K562 (cell line): ENCODE results near the gene TMTC2. TPM values are rescaled to one million over a fixed set of nuclear protein-coding genes. Genes with fewer than 3 reads are reported as not detected.

ENCODE experiments used
- ATAC-seq: fragments of 200-7000 bp; cut with Tn5 transposase; 3 replicates; pipeline ENCODE4 v1.9.1; 2020; ENCODE audit warnings: moderate library complexity
- BruUV-seq: library from RNA; stranded (reverse); fragments of 400-500 nt; replicated peaks from 2 replicates; lab custom pipeline; 2021; lab: Mats Ljungman, UMichigan
- CTCF ChIA-PET: fragments of 300-600 bp; formaldehyde crosslinking; extraction: SDS; loops from one replicate; lab custom pipeline; 2021; ENCODE audit warnings: low intra/inter-chr PET ratio; lab: Yijun Ruan, JAX
- POLR2A ChIA-PET: fragments of 300-600, 350-650 bp; sonication (Branson Sonifier 250); formaldehyde crosslinking; extraction: SDS; loops from one replicate; lab custom pipeline; 2021; ENCODE audit warnings: antibody characterized with exemption, inconsistent platforms; lab: Yijun Ruan, JAX
- DNase-seq, 4 experiments: peaks; one replicate each; pipeline versions ENCODE4 v3.0.0 to v3.0.0-alpha.2; 2011 to 2018; ENCODE audit warnings: low spot score in 3 of 4, mixed read lengths in 3 of 4; ENCODE audit errors: extremely low read depth in 1 of 4
- FAIRE-seq: peaks from 2 replicates; lab custom pipeline; 2011; peaks lifted over from hg19 to GRCh38; lab: Jason Lieb, UNC
- H2AFZ ChIP-seq: 2 replicates; pipeline ENCODE4 v1.6.0; 2011; ENCODE audit warnings: low read depth, low read length, control low read depth, inconsistent platforms
- H3K27ac ChIP-seq: fragments of 200-600 bp; 3 replicates; pipeline ENCODE4 v1.8.0; 2011; ENCODE audit warnings: low read depth, mild to moderate bottlenecking, control low read depth, inconsistent platforms, low read length, moderate library complexity, mixed read lengths; ENCODE audit errors: extremely low read depth
- H3K27me3 ChIP-seq, 2 experiments: fragments of 300-600 bp in 1 of 2; 2 replicates in 1 of 2; 3 replicates in 1 of 2; pipeline versions ENCODE4 v1.6.0 to v1.8.0; 2011; ENCODE audit warnings: inconsistent platforms in 2 of 2, low read length in 2 of 2, mild to moderate bottlenecking in 1 of 2, mixed read lengths in 1 of 2, moderate library complexity in 1 of 2; ENCODE audit not compliant: control insufficient read depth in 2 of 2, insufficient read depth in 2 of 2
- H3K36me3 ChIP-seq: fragments of 300-600 bp; 3 replicates; pipeline ENCODE4 v1.8.0; 2011; ENCODE audit warnings: mild to moderate bottlenecking, low read length, inconsistent platforms; ENCODE audit not compliant: control insufficient read depth, insufficient read depth
- H3K4me1 ChIP-seq, 2 experiments: fragments of 200-600 bp in 1 of 2; replicated peaks in 1 of 2; 2 replicates in 1 of 2; 3 replicates in 1 of 2; pipeline versions ENCODE4 v1.5.1 to v1.8.0; 2011; ENCODE audit warnings: inconsistent platforms in 2 of 2, low read length in 2 of 2, mild to moderate bottlenecking in 1 of 2, mixed read lengths in 1 of 2, moderate library complexity in 1 of 2; ENCODE audit not compliant: control insufficient read depth in 2 of 2, insufficient read depth in 2 of 2
- H3K4me2 ChIP-seq: 2 replicates; pipeline ENCODE4 v1.6.1; 2011; ENCODE audit warnings: low read length, control low read depth, inconsistent platforms, mixed read lengths; ENCODE audit not compliant: insufficient read depth
- H3K4me3 ChIP-seq: fragments of 200-600 bp; sonication (generic), shearing (Covaris generic); 2 replicates; pipeline ENCODE4 v1.5.1; 2016; ENCODE audit warnings: control low read depth, inconsistent platforms
- H3K79me2 ChIP-seq: fragments of 200-600 bp; 3 replicates; pipeline ENCODE4 v1.8.0; 2011; ENCODE audit warnings: low read length, inconsistent platforms; ENCODE audit not compliant: control insufficient read depth, insufficient read depth
- H3K9ac ChIP-seq, 2 experiments: 2 replicates each; pipeline versions ENCODE4 v1.6.0 to v1.6.1; 2011; ENCODE audit warnings: low read depth in 2 of 2, low read length in 2 of 2, control low read depth in 1 of 2, inconsistent platforms in 1 of 2, mild to moderate bottlenecking in 1 of 2, mixed read lengths in 1 of 2; ENCODE audit not compliant: insufficient read depth in 1 of 2
- H3K9me1 ChIP-seq: one replicate; pipeline ENCODE4 v1.6.0; 2011; ENCODE audit warnings: inconsistent platforms, mild to moderate bottlenecking, low read length, moderate library complexity; ENCODE audit not compliant: control insufficient read depth, insufficient read depth
- H3K9me3 ChIP-seq: replicated peaks from 2 replicates; pipeline ENCODE4 v1.5.1; 2011; ENCODE audit warnings: low read depth, low read length, inconsistent platforms; ENCODE audit not compliant: control insufficient read depth, insufficient read depth
- H4K20me1 ChIP-seq: replicated peaks from 2 replicates; pipeline ENCODE4 v1.6.1; 2011; ENCODE audit warnings: low read length, inconsistent platforms, mixed read lengths; ENCODE audit not compliant: control insufficient read depth, insufficient read depth
- ARHGAP35 ChIP-seq: fragments of 450-650 bp; IDR thresholded peaks from 2 replicates; pipeline ENCODE4 v1.6.1; 2018; ENCODE audit not compliant: partially characterized antibody
- GTF2F1 ChIP-seq: IDR thresholded peaks from 2 replicates; pipeline ENCODE4 v1.6.1; 2011; ENCODE audit warnings: low read depth, low read length, improper control_type of control experiment
- NR2F6 ChIP-seq: fragments of 450-650 bp; formaldehyde crosslinking; IDR thresholded peaks from 2 replicates; pipeline ENCODE4 v1.4.0; 2020; ENCODE audit warnings: mild to moderate bottlenecking
- SMAD3 ChIP-seq: fragments of 450-650 bp; formaldehyde crosslinking; conservative IDR thresholded peaks from 2 replicates; pipeline ENCODE4 v1.4.0; 2020; ENCODE audit warnings: mild to moderate bottlenecking
- TEAD1 ChIP-seq, 2 experiments: fragments of 450-650 bp in 1 of 2; sonication (generic) in 1 of 2; formaldehyde crosslinking; IDR thresholded peaks; 2 replicates each; pipeline versions ENCODE4 v1.4.0 to v1.8.0; 2020 to 2022; ENCODE audit warnings: mild to moderate bottlenecking in 2 of 2, missing genetic modification reagents in 1 of 2
- UBTF ChIP-seq, 2 experiments: IDR thresholded peaks; 2 replicates each; pipeline ENCODE4 v1.6.1; 2012; ENCODE audit warnings: improper control_type of control experiment in 2 of 2, low read depth in 2 of 2, low read length in 2 of 2, borderline replicate concordance in 1 of 2
- YY1 ChIP-seq, 3 experiments: IDR thresholded peaks; 2 replicates each; pipeline ENCODE4 v1.6.1; 2011; ENCODE audit warnings: low read length in 2 of 3, mild to moderate bottlenecking in 2 of 3, moderate library complexity in 2 of 3, borderline replicate concordance in 1 of 3, control low read depth in 1 of 3, low read depth in 1 of 3; ENCODE audit not compliant: insufficient read depth in 3 of 3, insufficient replicate concordance in 2 of 3, control insufficient read depth in 1 of 3, insufficient read length in 1 of 3; ENCODE audit errors: extremely low read depth in 1 of 3
- ZNF830 ChIP-seq: fragments of 250-450 bp; sonication (Bioruptor Pico); IDR thresholded peaks from 2 replicates; pipeline ENCODE4 v1.5.0; 2021; ENCODE audit warnings: mild to moderate bottlenecking
- WGBS: fragments of 100-300 bp; shearing (Covaris generic); methylation state at CpG from one replicate; pipeline ENCODE4 v1.1.6; 2016; ENCODE audit warnings: low coverage, mixed read lengths; ENCODE audit not compliant: insufficient coverage; ENCODE audit errors: missing lambda C conversion rate; 5-methylcytosine and 5-hydroxymethylcytosine counted together
- in situ Hi-C: fragments of 300-500 bp; cut with MboI; formaldehyde crosslinking; loops from 4 replicates; pipeline ENCODE4 v1.15.0; 2018; ENCODE audit warnings: inconsistent platforms, mixed read lengths
- intact Hi-C: fragments of 100-400 bp; cut with micrococcal nuclease; formaldehyde crosslinking; loops from 2 replicates; pipeline ENCODE4 v1.14.2; 2022
- polyA plus RNA-seq, 8 experiments: library from polyadenylated mRNA; depleted of rRNA in 4 of 8; stranded (reverse) in 5 of 8; unstranded in 3 of 8; fragments of >200 nt; fragmentation: Nextera tagmentation in 2 of 8; fragmentation: Illumina TruSeq in 1 of 8; extraction: Ambion mirVana in 2 of 8; extraction: Trizol in 1 of 8; gene quantifications; 2 replicates each; pipeline versions ENCODE4 v1.2.1 to v1.2.3, GENCODE V29; 2011 to 2014; ENCODE audit warnings: inconsistent platforms in 1 of 8, missing spikeins in 1 of 8
- total RNA-seq, 7 experiments: library from RNA; depleted of rRNA in 6 of 7; stranded (reverse); fragments of >200 nt in 6 of 7; fragmentation: Illumina TruSeq in 2 of 7; extraction: Trizol in 2 of 7; gene quantifications; 2 replicates each; pipeline versions ENCODE4 v1.2.1 to v1.2.3, GENCODE V29; 2011 to 2021; ENCODE audit warnings: low replicate concordance in 1 of 7
- TF ChIP-seq, protein P1 (sequence below): IDR thresholded peaks from 3 replicates; pipeline ENCODE4 v1.6.1; 2011; ENCODE audit warnings: borderline replicate concordance, mild to moderate bottlenecking; ENCODE audit not compliant: insufficient read length, insufficient read depth
- TF ChIP-seq, protein P2 (sequence below), 2 experiments: fragments of 450-650 bp; formaldehyde crosslinking in 1 of 2; IDR thresholded peaks; 2 replicates each; pipeline versions ENCODE4 v1.4.0 to v1.6.1; 2014 to 2020; ENCODE audit warnings: mild to moderate bottlenecking in 2 of 2, borderline replicate concordance in 1 of 2, low read depth in 1 of 2

TMTC2 gene
- total and polyA plus RNA-seq, 9 of the 15 experiments (the other 6 are each of a cell fraction or from before 2014, with no cell fraction given), result 0.29 to 1.1 (median 0.55) TPM

DNA sequence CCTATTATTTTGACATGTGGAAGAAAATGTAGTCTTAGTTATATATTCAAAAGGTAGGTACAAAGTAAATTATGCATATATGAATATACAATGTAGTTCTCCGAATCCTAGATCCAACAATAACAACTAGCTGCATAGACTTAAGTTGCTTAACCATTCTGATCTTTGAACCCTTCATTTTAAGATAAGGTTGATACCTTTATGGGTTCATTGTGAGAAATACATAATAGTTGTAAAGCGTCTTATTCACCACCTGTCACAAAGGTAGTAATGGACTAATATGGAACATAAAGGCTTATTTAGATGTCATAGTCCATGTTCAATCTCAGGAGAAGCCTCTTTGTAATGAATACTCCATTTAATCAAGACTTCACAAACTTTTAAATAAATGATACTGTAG lies 263.6 kb downstream of the TMTC2 start:
- Histone ChIP-seq H4K20me1 (no peaks in the 10 kb centered on the region), H3K79me2 (no peaks in the 10 kb centered on the region), H3K4me3 (no peak overlapping the region), H2AFZ (no peak overlapping the region), H3K27me3 (no peaks in the 10 kb centered on the region), H3K4me1 (no peaks in the 10 kb centered on the region), H3K9me1 (no peaks in the 10 kb centered on the region), H3K9me3 (no peaks in the 10 kb centered on the region), H3K4me2 (no peak overlapping the region), H3K9ac (no peak overlapping the region), H3K36me3 (no peaks in the 10 kb centered on the region), H3K27ac (no peak overlapping the region)
- POLR2A ChIA-PET, result no interaction called here
- FAIRE-seq (no peak), ATAC-seq (no peak), DNase-seq (no peak)
- CTCF ChIA-PET, result no interaction called here
- in situ Hi-C loops (no loop called here), intact Hi-C loops (no loop called here)
- BruUV-seq, result no TSS peak
- 5% methylated on average over 2 of the region's 2 CpGs for WGBS
- no peak for TF ChIP-seq UBTF (IDR thresholded peaks at IDR 0.05; ENCODE audit: borderline replicate concordance in 1 of 2, low read depth in 2 of 2, low read length in 2 of 2)
- TF ChIP-seq ARHGAP35, result no peak
- TF ChIP-seq ZNF830 (CRISPR knock-in tag), result no peak
- TF ChIP-seq TEAD1 (CRISPR knock-in tag; IDR thresholded peaks at IDR 0.05), result no peak
- no peak for TF ChIP-seq NR2F6 (CRISPR knock-in tag)
- no peak for TF ChIP-seq GTF2F1
- no peak for TF ChIP-seq YY1 (IDR thresholded peaks at IDR 0.05; ENCODE audit: borderline replicate concordance in 1 of 3, control insufficient read depth in 1 of 3, extremely low read depth in 1 of 3, insufficient read depth in 3 of 3, insufficient read length in 1 of 3, insufficient replicate concordance in 2 of 3, low read depth in 1 of 3, low read length in 2 of 3)
- TF ChIP-seq, protein P1, sequence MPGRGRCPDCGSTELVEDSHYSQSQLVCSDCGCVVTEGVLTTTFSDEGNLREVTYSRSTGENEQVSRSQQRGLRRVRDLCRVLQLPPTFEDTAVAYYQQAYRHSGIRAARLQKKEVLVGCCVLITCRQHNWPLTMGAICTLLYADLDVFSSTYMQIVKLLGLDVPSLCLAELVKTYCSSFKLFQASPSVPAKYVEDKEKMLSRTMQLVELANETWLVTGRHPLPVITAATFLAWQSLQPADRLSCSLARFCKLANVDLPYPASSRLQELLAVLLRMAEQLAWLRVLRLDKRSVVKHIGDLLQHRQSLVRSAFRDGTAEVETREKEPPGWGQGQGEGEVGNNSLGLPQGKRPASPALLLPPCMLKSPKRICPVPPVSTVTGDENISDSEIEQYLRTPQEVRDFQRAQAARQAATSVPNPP, result no peak
- TF ChIP-seq SMAD3 (CRISPR knock-in tag), result no peak
- TF ChIP-seq, protein P2, sequence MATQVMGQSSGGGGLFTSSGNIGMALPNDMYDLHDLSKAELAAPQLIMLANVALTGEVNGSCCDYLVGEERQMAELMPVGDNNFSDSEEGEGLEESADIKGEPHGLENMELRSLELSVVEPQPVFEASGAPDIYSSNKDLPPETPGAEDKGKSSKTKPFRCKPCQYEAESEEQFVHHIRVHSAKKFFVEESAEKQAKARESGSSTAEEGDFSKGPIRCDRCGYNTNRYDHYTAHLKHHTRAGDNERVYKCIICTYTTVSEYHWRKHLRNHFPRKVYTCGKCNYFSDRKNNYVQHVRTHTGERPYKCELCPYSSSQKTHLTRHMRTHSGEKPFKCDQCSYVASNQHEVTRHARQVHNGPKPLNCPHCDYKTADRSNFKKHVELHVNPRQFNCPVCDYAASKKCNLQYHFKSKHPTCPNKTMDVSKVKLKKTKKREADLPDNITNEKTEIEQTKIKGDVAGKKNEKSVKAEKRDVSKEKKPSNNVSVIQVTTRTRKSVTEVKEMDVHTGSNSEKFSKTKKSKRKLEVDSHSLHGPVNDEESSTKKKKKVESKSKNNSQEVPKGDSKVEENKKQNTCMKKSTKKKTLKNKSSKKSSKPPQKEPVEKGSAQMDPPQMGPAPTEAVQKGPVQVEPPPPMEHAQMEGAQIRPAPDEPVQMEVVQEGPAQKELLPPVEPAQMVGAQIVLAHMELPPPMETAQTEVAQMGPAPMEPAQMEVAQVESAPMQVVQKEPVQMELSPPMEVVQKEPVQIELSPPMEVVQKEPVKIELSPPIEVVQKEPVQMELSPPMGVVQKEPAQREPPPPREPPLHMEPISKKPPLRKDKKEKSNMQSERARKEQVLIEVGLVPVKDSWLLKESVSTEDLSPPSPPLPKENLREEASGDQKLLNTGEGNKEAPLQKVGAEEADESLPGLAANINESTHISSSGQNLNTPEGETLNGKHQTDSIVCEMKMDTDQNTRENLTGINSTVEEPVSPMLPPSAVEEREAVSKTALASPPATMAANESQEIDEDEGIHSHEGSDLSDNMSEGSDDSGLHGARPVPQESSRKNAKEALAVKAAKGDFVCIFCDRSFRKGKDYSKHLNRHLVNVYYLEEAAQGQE (IDR thresholded peaks at IDR 0.05; ENCODE audit: borderline replicate concordance), result no peak
- TF ChIP-seq, protein P2 (CRISPR knock-in tag; IDR thresholded peaks at IDR 0.05; ENCODE audit: low read depth), result no peak
